ENCODE measurements around the gene TUBD1. TPM values are rescaled to one million over a fixed set of nuclear protein-coding genes. Genes with fewer than 3 reads are reported as not detected.

Gene TUBD1
- total RNA-seq, 2 donors from 2014 or later: 17.5 to 24.1 TPM

- Histone ChIP-seq H3K27me3 (ENCODE audit: control insufficient read depth, insufficient read depth, low read length, poor library complexity, severe bottlenecking) (no peaks in the 10 kb centered on the region), H3K4me1 (ENCODE audit: control insufficient read depth, insufficient read depth, low read length) (no peaks in the 10 kb centered on the region), H3K36me3 (ENCODE audit: control insufficient read depth, insufficient read depth, low read length) (peaks cover 13% of the 10 kb centered on the region), H3K4me3 (ENCODE audit: low read length) (peak overlapping the region; percentile 18), H3K9me3 (ENCODE audit: control insufficient read depth, low read length) (no peaks in the 10 kb centered on the region), H3K9ac (ENCODE audit: extremely low read depth, low read length, poor library complexity, severe bottlenecking) (no peak overlapping the region), H3K27ac (ENCODE audit: low read depth, low read length) (no peak overlapping the region)
- no peak for TF ChIP-seq CTCF (conservative IDR thresholded peaks at IDR 0.05)
- H3K9me3 Mint-ChIP-seq: no peaks in the 10 kb centered on the region
- peaks cover 28% of the 10 kb centered on the region for H3K36me3 Mint-ChIP-seq (ENCODE audit: low read depth)
- H3K27me3 Mint-ChIP-seq (ENCODE audit: insufficient read depth): no peaks in the 10 kb centered on the region
- 93 to 96% methylated on average over 8 of the region's 8 CpGs for WGBS, 2 experiments (ENCODE audit: insufficient coverage in 1 of 2, insufficient read length in 1 of 2)
- H3K4me1 Mint-ChIP-seq: peaks cover 8% of the 10 kb centered on the region
- H3K27ac Mint-ChIP-seq: no peak overlapping the region
- DNase-seq: no peak
- H3K4me3 Mint-ChIP-seq: no peak overlapping the region
Measured at GRCh38 chr17:59870482-59870881, 22.3 kb downstream of the TUBD1 start.

GRCh38 chr17:59869941-59870218, 22.9 kb downstream of the TUBD1 start:
- no peaks in the 10 kb centered on the region for H3K9me3 Mint-ChIP-seq
- no peaks in the 10 kb centered on the region for H3K9me3 ChIP-seq (ENCODE audit: control insufficient read depth, low read length)
- DNase-seq: no peak
- no peaks in the 10 kb centered on the region for H3K27me3 ChIP-seq (ENCODE audit: control insufficient read depth, insufficient read depth, low read length, poor library complexity, severe bottlenecking)
- no peak overlapping the region for H3K27ac Mint-ChIP-seq
- no peak overlapping the region for H3K4me3 Mint-ChIP-seq
- H3K4me1 Mint-ChIP-seq: peaks cover 8% of the 10 kb centered on the region
- H3K36me3 Mint-ChIP-seq (ENCODE audit: low read depth): peaks cover 28% of the 10 kb centered on the region
- peaks cover 7% of the 10 kb centered on the region for H3K36me3 ChIP-seq (ENCODE audit: control insufficient read depth, insufficient read depth, low read length)
- WGBS, 2 experiments (ENCODE audit: insufficient coverage in 1 of 2, insufficient read length in 1 of 2): 92 to 100% methylated on average over 1 of the region's 1 CpG
- H3K9ac ChIP-seq (ENCODE audit: extremely low read depth, low read length, poor library complexity, severe bottlenecking): no peak overlapping the region
- no peak overlapping the region for H3K4me3 ChIP-seq (ENCODE audit: low read length)
- no peak overlapping the region for H3K27ac ChIP-seq (ENCODE audit: low read depth, low read length)
- H3K4me1 ChIP-seq (ENCODE audit: control insufficient read depth, insufficient read depth, low read length): no peaks in the 10 kb centered on the region
- H3K27me3 Mint-ChIP-seq (ENCODE audit: insufficient read depth): no peaks in the 10 kb centered on the region
- TF ChIP-seq CTCF (conservative IDR thresholded peaks at IDR 0.05): no peak

- no peak overlapping the region for H3K4me3 Mint-ChIP-seq
- no peak overlapping the region for H3K4me3 ChIP-seq (ENCODE audit: low read length)
- H3K36me3 ChIP-seq (ENCODE audit: control insufficient read depth, insufficient read depth, low read length): peaks cover 25% of the 10 kb centered on the region
- WGBS, 2 experiments (ENCODE audit: insufficient coverage in 1 of 2, insufficient read length in 1 of 2): 93 to 100% methylated on average over 2 to 3 of the region's 3 CpGs
- no peak overlapping the region for H3K9ac ChIP-seq (ENCODE audit: extremely low read depth, low read length, poor library complexity, severe bottlenecking)
- H3K36me3 Mint-ChIP-seq (ENCODE audit: low read depth): peaks cover 45% of the 10 kb centered on the region
- DNase-seq: no peak
- H3K27me3 Mint-ChIP-seq (ENCODE audit: insufficient read depth): no peaks in the 10 kb centered on the region
- H3K9me3 Mint-ChIP-seq: no peaks in the 10 kb centered on the region
- no peaks in the 10 kb centered on the region for H3K27me3 ChIP-seq (ENCODE audit: control insufficient read depth, insufficient read depth, low read length, poor library complexity, severe bottlenecking)
- H3K4me1 Mint-ChIP-seq: no peaks in the 10 kb centered on the region
- no peaks in the 10 kb centered on the region for H3K9me3 ChIP-seq (ENCODE audit: control insufficient read depth, low read length)
- no peaks in the 10 kb centered on the region for H3K4me1 ChIP-seq (ENCODE audit: control insufficient read depth, insufficient read depth, low read length)
- H3K27ac ChIP-seq (ENCODE audit: low read depth, low read length): no peak overlapping the region
- no peak for TF ChIP-seq CTCF (conservative IDR thresholded peaks at IDR 0.05)
- no peak overlapping the region for H3K27ac Mint-ChIP-seq
Measured at GRCh38 chr17:59863616-59864015, 29.1 kb downstream of the TUBD1 start.

All from endodermal cell (in vitro differentiated cells).